Fibroblast of lung (primary cell): ENCODE data around the gene ARHGEF6. TPM values are rescaled to one million over a fixed set of nuclear protein-coding genes. Genes with fewer than 3 reads are reported as not detected.

ENCODE experiments used
- DNase-seq, 2 donors: peaks; one replicate each; pipeline versions ENCODE4 v3.0.0 to v3.0.0-alpha.2; 2010; ENCODE audit warnings: low read depth in 2 of 2
- H2AFZ ChIP-seq: 2 replicates; pipeline ENCODE4 v1.5.1; 2012; ENCODE audit warnings: low read length, control low read depth, inconsistent platforms
- H3K27ac ChIP-seq: 2 replicates; pipeline ENCODE4 v1.5.1; 2011; ENCODE audit warnings: low read length, control low read depth; ENCODE audit not compliant: insufficient read depth
- H3K27me3 ChIP-seq: 2 replicates; pipeline ENCODE4 v1.5.1; 2011; ENCODE audit warnings: mild to moderate bottlenecking, low read length; ENCODE audit not compliant: control insufficient read depth, insufficient read depth
- H3K36me3 ChIP-seq: 2 replicates; pipeline ENCODE4 v1.5.1; 2011; ENCODE audit warnings: low read length; ENCODE audit not compliant: control insufficient read depth, insufficient read depth
- H3K4me1 ChIP-seq: 2 replicates; pipeline ENCODE4 v1.5.1; 2011; ENCODE audit warnings: low read length; ENCODE audit not compliant: control insufficient read depth, insufficient read depth; ENCODE audit errors: extremely low read depth
- H3K4me2 ChIP-seq: 2 replicates; pipeline ENCODE4 v1.5.1; 2011; ENCODE audit warnings: low read length, control low read depth; ENCODE audit not compliant: insufficient read depth; ENCODE audit errors: extremely low read depth
- H3K4me3 ChIP-seq, 4 experiments: fragments of 200-600 bp in 1 of 4; sonication (generic) in 1 of 4; replicated peaks in 1 of 4; 2 replicates each; pipeline ENCODE4 v1.5.1; 2011 to 2016; ENCODE audit warnings: low read length in 4 of 4, low read depth in 3 of 4, mild to moderate bottlenecking in 3 of 4, control low read depth in 2 of 4, inconsistent platforms in 1 of 4, mixed read lengths in 1 of 4; ENCODE audit not compliant: insufficient read depth in 1 of 4; ENCODE audit errors: control extremely low read depth in 1 of 4
- H3K79me2 ChIP-seq: 2 replicates; pipeline ENCODE4 v1.5.1; 2012; ENCODE audit warnings: mild to moderate bottlenecking, low read length, inconsistent platforms; ENCODE audit not compliant: control insufficient read depth, insufficient read depth
- H3K9ac ChIP-seq: 2 replicates; pipeline ENCODE4 v1.5.1; 2011; ENCODE audit warnings: mild to moderate bottlenecking, low read length, control low read depth; ENCODE audit not compliant: insufficient read depth
- H3K9me3 ChIP-seq: 2 replicates; pipeline ENCODE4 v1.5.1; 2012; ENCODE audit warnings: low read depth, low read length; ENCODE audit not compliant: control insufficient read depth, insufficient read depth
- H4K20me1 ChIP-seq: 2 replicates; pipeline ENCODE4 v1.5.1; 2011; ENCODE audit warnings: low read length; ENCODE audit not compliant: control insufficient read depth, insufficient read depth; ENCODE audit errors: extremely low read depth
- EZH2 ChIP-seq: IDR thresholded peaks from 2 replicates; pipeline ENCODE4 v1.5.1; 2012; ENCODE audit warnings: low read length, control low read depth, mild to moderate bottlenecking; ENCODE audit errors: missing control alignments
- polyA plus RNA-seq, 2 donors: library from polyadenylated mRNA; depleted of rRNA in 1 of 2; stranded (reverse) in 1 of 2; unstranded in 1 of 2; fragments of >200 nt; gene quantifications; 2 replicates each; pipeline ENCODE4 v1.2.1, GENCODE V29; 2011 to 2012; ENCODE audit warnings: missing spikeins in 1 of 2
- total RNA-seq: library from RNA; depleted of rRNA; stranded (reverse); fragments of >200 nt; gene quantifications from 2 replicates; pipeline ENCODE4 v1.2.1, GENCODE V29; 2014
- TF ChIP-seq, protein P1 (sequence below), 2 donors: IDR thresholded peaks in 1 of 2; conservative IDR thresholded peaks in 1 of 2; 1 replicate in 1 of 2; 2 replicates in 1 of 2; pipeline ENCODE4 v1.5.1; 2011 to 2012; ENCODE audit warnings: low read length in 2 of 2, control low read depth in 1 of 2, inconsistent platforms in 1 of 2, low read depth in 1 of 2, mild to moderate bottlenecking in 1 of 2

The ARHGEF6 gene
- total and polyA plus RNA-seq, 2 donors (not counting 1 experiment from before 2014, with no cell fraction given): 30.1 to 32.5 TPM

DNA sequence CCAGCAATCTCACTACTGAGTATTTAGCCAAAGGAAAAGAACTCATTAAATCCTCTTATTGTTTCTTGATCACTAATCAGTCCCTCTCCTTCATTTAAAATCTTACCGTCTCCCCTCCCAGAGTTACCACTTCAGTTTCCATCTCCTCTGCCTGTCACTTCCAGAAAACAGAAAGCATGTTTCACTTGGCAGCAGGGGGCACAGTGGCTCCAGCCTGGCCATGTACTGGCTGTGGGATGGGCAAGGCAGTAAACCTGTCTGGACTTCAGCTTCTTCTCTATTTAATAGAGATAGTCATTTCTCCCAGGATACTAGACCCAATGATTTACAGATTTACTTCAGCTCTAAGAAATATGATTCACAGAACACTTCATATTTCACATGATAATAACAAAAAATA, 69.6 kb downstream of the ARHGEF6 start:
- H2AFZ ChIP-seq: no peak overlapping the region
- no peaks in the 10 kb centered on the region for H3K4me1 ChIP-seq
- H3K79me2 ChIP-seq: no peaks in the 10 kb centered on the region
- no peak overlapping the region for H3K9ac ChIP-seq
- no peaks in the 10 kb centered on the region for H3K9me3 ChIP-seq
- no peaks in the 10 kb centered on the region for H3K36me3 ChIP-seq
- peak in 1 of 2 donors; percentile 54 for DNase-seq
- no peak overlapping the region for H3K27ac ChIP-seq
- no peak overlapping the region for H3K4me2 ChIP-seq
- TF ChIP-seq EZH2: no peak
- TF ChIP-seq, protein P1, sequence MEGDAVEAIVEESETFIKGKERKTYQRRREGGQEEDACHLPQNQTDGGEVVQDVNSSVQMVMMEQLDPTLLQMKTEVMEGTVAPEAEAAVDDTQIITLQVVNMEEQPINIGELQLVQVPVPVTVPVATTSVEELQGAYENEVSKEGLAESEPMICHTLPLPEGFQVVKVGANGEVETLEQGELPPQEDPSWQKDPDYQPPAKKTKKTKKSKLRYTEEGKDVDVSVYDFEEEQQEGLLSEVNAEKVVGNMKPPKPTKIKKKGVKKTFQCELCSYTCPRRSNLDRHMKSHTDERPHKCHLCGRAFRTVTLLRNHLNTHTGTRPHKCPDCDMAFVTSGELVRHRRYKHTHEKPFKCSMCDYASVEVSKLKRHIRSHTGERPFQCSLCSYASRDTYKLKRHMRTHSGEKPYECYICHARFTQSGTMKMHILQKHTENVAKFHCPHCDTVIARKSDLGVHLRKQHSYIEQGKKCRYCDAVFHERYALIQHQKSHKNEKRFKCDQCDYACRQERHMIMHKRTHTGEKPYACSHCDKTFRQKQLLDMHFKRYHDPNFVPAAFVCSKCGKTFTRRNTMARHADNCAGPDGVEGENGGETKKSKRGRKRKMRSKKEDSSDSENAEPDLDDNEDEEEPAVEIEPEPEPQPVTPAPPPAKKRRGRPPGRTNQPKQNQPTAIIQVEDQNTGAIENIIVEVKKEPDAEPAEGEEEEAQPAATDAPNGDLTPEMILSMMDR (conservative IDR thresholded peaks at IDR 0.05 in 1 of 2, IDR thresholded peaks at IDR 0.05 in 1 of 2; ENCODE audit: low read depth in 1 of 2, low read length in 2 of 2): peak; percentile 40 to 59
- no peaks in the 10 kb centered on the region for H4K20me1 ChIP-seq
- no peak overlapping the region for H3K4me3 ChIP-seq
- H3K27me3 ChIP-seq: no peaks in the 10 kb centered on the region

DNA sequence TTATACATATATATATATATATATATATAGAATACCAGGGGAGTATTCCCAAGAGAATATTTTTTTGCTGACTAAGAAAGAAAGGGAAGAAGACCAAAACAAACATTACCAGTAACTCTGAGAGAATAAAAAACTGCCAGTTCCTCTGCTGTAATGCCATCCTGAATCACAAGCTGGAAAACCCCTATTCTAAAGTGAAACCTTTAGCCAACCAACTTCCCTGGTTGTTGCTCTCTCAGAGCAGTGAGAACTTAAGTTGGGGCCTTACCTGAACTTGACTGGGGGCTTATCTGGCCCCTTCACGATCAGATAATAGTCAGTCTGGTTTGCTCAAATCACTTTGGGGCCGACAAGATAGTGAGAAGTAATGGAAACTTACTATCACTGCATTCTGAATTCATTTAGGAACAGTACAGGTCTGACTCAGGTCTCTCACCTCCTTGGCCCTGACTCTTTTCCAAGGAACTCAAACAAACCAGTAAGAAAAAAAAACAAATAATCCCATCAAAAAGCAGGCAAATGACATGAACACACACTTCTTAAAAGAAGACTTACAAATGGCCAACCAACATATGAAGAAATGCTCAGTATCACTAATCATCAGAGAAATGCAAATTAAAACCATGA, 70.3 kb downstream of the ARHGEF6 start:
- DNase-seq: peak in 1 of 2 donors; percentile 32
- Histone ChIP-seq H3K4me2 (no peak overlapping the region), H3K27ac (no peak overlapping the region), H3K27me3 (no peaks in the 10 kb centered on the region), H3K9ac (no peak overlapping the region), H3K4me3 (no peak overlapping the region), H3K36me3 (no peaks in the 10 kb centered on the region), H2AFZ (no peak overlapping the region), H4K20me1 (no peaks in the 10 kb centered on the region), H3K9me3 (no peaks in the 10 kb centered on the region), H3K4me1 (no peaks in the 10 kb centered on the region), H3K79me2 (no peaks in the 10 kb centered on the region)
- TF ChIP-seq, protein P1 (conservative IDR thresholded peaks at IDR 0.05 in 1 of 2, IDR thresholded peaks at IDR 0.05 in 1 of 2; ENCODE audit: low read depth in 1 of 2, low read length in 2 of 2): no peak
- TF ChIP-seq EZH2: no peak

DNA sequence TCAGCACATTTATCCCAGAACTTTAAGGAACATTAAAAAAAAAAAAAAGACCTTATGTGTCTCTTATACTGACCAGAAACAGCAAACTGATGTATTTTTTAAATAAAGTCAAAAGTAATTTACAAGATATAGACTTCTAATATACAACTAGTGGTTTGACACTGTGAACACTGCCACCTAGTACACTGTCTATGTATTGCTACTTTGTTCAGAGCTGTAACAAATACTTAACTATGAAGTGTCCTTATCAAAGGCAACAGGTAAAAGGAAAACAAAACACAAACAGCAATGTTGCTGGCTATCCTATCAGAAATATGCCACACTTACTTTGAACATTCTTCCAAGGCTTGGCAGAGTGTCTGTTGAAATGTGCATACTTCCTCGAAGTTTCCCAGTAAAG, 72.4 kb downstream of the ARHGEF6 start:
- H3K27me3 ChIP-seq: no peaks in the 10 kb centered on the region
- H3K27ac ChIP-seq: no peak overlapping the region
- H3K9ac ChIP-seq: no peak overlapping the region
- no peak for DNase-seq
- H3K4me1 ChIP-seq: no peaks in the 10 kb centered on the region
- no peak overlapping the region for H3K4me3 ChIP-seq
- TF ChIP-seq, protein P1 (conservative IDR thresholded peaks at IDR 0.05 in 1 of 2, IDR thresholded peaks at IDR 0.05 in 1 of 2; ENCODE audit: low read depth in 1 of 2, low read length in 2 of 2): peak in 1 of 2 donors; percentile 40
- TF ChIP-seq EZH2: no peak
- H2AFZ ChIP-seq: no peak overlapping the region
- H3K79me2 ChIP-seq: no peaks in the 10 kb centered on the region
- no peaks in the 10 kb centered on the region for H3K9me3 ChIP-seq
- no peaks in the 10 kb centered on the region for H3K36me3 ChIP-seq
- no peak overlapping the region for H3K4me2 ChIP-seq
- H4K20me1 ChIP-seq: no peaks in the 10 kb centered on the region
